22Rv1 (cell line): ENCODE results near the gene CDCP1.

Source experiments
- CTCF ChIP-seq: fragments of 450-650 bp; IDR thresholded peaks from 2 replicates; pipeline ENCODE4 v1.5.1; 2017; ENCODE audit warnings: mild to moderate bottlenecking
- ZFX ChIP-seq: fragments of 450-650 bp; IDR thresholded peaks from 2 replicates; pipeline ENCODE4 v1.6.1; 2017; ENCODE audit warnings: antibody characterized with exemption, borderline replicate concordance

GRCh38 chr3:45103753-45104714 is 42.1 kb downstream of the CDCP1 start:
- no peak for TF ChIP-seq CTCF
- TF ChIP-seq ZFX, result no peak
